DMS79 treated with DMSO at 0.1 percent for 48 hours (cell line): ENCODE data around the gene IQGAP3.

Experiments used
- DNase-seq: peaks from one replicate; lab custom pipeline; 2025; lab: John Stamatoyannopoulos, UW

IQGAP3 gene

DNA sequence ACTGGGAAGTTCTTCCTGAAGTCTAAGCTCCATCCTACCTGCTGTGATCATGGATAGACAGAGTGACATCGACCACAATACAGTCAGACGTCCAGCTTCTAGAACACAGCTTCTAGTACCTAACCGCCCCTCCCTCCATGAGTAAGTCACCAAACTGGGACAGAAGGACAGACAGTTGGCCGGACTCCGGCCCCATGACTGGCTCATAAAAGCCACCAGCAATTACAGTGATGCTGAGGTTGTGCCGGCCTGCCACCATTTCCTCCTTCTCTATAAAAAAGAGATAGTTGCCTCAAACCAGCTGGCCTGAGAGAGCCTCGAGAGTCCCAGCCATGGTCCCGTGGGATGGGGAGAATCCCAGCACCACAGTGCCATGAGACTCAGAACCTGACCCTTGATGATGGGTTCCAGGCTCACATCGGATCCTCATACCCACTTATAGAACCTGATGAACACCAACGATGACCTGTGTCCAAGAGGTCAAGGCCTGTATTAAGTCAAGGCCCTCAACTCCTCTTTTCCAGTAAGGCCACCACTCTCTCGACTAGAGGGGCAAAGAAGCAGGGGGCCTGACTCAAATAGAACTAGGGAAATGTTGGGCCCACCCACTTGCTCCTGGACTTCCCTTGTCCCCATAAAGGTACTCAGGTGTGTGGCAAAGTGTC is 75.2 kb downstream of the IQGAP3 start:
- DNase-seq, result no peak

DNA sequence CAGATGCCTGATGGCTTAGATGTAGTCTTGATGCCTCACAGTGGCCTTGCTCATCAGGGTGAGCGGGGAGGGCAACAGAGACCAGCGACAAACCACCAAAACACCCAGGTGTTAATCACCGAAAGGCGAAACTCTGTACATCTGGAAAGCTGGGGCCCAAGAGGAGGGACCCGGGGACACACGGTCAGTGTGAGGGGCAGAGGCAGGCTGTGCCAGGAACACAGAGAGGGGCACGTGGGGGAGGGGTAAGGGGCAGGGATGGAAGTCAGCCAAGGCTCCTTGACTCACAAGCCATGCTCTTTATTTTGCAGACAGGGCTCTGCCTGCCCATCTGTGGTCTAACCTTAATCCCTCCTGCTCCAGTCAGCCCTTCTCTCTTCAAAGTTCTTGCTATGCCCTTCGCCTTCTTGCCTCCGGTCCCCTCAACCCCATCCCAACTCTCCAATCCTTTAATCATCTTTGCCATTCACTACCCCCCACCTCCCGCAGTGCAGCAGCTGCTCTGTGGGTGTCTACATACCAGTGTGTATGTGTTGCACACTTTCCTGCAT is 76.1 kb downstream of the IQGAP3 start:
- DNase-seq, result no peak

- DNase-seq, result no peak
Measured at GRCh38 chr1:156495401-156496140, 76.8 kb downstream of the IQGAP3 start.

GRCh38 chr1:156494309-156494895 is 78.0 kb downstream of the IQGAP3 start:
- no peak for DNase-seq

DNA sequence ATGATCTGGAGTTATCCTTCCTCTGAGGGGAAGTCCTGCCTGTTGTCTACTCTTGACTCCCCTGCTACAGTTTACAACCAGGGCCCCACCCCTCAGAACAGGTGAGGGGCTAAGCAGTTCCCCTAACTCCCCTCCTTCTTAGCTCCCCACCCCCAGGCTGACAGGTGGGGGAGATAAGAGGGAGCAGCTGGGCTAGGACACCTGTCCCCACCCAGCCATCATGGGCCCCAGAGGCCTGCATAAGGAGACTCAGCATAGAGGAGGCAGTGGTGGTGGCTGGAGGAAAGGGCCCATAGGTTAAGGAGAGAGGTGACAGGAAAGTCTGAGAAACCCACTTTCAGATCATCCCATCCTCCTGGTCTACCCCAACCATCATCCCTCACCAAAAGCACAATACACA is 78.6 kb downstream of the IQGAP3 start:
- no peak for DNase-seq

DNA sequence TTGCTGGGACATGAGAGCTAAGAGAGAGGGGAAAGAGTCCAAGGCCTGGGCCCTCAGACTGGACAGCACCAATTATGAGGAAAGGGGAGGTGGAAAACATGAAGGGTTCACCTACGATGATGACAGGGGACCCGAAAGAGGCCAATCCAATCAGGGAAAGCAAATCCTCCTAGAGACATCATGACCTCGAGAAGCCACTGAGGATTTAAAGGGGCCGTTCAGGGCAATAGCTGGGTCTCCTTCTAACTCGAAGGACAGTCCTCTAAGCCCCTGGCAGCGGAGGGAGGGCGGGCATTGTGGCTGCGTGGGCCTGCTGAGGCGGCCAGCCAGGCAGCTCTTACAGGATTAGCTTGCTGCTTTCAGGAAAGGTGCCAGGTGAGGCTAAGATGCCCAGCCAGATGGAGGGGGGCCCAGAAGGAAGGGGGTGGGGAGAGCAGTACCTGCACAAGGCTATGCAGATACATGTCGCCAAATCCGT is 79.2 kb downstream of the IQGAP3 start:
- DNase-seq, result peak; percentile 72

DNA sequence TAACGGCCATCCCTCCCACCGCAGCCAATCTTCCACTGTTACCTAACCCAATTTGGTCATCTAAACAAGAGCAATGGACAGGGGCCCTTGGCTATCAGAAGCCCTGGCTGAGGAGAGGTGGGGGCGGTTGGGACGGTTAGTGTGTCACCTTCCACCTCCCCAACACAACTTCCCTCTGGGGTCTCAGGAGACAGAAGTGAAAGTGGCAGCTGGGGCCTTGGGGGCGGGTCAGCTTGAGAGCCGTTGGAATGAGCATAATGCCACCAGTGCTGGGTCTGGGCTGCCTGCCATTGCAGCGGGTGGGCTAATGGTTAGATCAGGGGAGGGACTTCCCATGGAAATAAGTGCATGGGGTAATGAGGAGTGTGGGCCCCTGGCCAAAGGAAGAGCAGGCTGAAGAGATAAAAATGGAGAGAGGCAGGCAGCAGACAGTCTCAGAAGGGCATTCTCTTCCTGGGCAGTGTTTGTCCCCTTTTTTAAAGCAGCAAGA is 79.7 kb downstream of the IQGAP3 start:
- DNase-seq, result no peak

DNA sequence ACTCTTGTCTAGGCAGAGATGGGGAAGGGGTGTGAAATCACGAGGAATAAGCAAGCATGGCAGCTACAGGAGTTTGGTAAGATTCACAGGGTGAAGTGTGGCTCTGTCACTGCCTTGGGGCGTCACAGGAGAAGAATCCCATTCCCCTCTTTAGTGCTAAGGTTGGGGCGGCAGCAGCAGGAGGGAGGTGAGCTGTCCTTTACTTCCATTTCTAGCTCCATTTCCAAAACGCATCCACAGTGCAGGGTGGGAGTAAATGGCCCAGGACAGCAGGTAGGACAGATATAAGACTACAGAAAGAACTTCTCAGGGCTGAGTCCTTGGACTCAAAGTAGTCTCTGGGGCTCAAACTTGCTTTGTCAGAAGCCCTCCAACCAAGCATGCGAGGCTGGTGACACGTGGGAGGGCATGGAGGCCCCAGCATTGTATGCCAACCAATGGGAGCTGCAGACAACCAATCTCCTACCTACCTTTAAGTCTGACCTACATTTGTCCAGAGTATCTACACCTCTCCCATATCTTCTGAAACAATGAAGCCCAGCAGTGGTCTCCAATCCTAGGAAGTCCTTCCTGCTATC is 80.3 kb downstream of the IQGAP3 start:
- DNase-seq, result no peak

DNA sequence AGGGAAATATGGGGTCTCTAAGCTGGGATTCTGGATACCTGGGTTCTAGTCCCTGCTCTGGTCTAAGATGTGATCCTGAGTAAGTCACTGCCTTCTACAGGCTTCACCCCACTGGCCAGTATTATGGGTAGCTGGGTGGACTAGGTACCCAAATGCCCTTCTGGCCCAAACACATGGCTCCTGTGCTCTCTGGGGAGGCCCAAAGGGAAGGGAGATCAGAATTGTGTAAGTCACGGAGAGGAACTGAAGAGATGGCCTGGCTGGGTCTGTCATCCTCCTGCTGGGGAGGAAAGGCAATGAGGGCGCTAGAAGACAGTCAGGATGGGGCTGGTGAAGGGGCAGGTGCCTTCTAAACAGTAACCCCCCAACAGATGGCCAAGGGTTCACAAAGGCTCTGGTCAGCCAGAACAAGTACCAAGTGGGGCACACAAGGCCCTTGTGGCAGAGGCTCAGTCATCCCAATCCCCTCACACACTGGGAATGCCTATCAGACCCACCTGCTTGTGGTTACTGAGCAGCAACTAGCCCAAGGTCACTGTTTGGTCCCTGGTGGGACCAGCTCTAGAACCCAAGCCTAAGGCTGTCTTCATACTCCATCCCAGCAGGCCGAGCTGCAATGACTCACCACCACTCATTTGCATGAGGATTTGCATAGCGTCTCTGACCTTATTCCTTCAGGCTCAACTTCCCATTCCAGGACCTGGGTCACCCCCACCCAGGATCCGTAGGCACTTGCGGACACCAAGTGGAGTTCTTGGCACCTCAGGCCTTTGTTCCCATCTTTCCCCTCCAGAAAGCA is 81.0 kb downstream of the IQGAP3 start:
- no peak for DNase-seq

- no peak for DNase-seq
Measured at GRCh38 chr1:156490401-156491032, 81.8 kb downstream of the IQGAP3 start.

- no peak for DNase-seq
Measured at GRCh38 chr1:156489935-156490293, 82.5 kb downstream of the IQGAP3 start.

- no peak for DNase-seq
Measured at GRCh38 chr1:156489166-156489934, 83.0 kb downstream of the IQGAP3 start.

DNA sequence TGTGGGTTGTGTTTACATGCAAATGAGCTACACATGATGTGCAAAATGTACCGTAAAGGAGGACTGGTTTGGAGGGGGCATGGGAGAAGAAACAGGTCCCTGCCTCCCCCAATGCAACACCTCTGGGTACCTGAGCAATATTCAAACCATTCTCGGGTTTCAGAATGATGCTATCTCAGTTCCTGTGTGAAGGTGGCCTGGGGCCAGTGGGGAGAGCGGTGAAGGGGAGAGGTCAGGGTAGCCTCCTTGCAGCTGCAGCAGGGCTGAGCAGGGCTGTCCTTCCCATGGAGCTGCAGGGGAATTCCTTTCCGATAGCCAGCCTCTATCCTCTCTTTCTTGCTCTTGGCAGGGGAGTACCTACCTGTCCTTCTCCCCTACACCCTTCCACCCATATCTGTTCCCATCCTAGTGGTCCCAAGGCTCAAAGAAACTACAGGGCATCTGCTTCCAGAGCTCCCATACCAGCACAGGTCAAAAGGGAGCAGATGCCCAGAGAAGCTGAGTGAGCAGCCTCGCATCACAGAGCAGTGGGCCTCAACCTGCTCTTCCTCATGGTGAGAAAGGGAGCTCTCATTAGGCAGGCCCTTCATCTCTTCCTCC is 83.7 kb downstream of the IQGAP3 start:
- no peak for DNase-seq

DNA sequence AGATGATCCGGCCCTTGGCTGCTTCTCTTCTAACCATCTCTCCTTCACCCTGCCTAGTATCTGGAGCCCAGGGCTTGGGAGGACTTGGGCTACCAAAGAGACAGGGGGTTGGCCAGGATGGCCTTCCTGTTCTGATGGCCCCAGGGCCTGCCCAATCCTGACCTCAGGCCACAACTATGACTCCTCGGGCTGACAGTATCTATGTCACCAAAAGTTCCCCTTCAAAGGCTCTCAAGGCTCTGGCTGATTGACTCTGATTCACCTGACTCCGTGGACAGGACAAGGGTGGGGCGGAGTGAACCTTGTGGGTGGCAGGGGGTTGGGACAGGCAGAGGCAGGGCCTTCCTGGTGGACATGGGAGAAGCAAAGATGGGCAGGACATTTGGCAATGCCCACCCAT is 84.5 kb downstream of the IQGAP3 start:
- DNase-seq, result no peak

DNA sequence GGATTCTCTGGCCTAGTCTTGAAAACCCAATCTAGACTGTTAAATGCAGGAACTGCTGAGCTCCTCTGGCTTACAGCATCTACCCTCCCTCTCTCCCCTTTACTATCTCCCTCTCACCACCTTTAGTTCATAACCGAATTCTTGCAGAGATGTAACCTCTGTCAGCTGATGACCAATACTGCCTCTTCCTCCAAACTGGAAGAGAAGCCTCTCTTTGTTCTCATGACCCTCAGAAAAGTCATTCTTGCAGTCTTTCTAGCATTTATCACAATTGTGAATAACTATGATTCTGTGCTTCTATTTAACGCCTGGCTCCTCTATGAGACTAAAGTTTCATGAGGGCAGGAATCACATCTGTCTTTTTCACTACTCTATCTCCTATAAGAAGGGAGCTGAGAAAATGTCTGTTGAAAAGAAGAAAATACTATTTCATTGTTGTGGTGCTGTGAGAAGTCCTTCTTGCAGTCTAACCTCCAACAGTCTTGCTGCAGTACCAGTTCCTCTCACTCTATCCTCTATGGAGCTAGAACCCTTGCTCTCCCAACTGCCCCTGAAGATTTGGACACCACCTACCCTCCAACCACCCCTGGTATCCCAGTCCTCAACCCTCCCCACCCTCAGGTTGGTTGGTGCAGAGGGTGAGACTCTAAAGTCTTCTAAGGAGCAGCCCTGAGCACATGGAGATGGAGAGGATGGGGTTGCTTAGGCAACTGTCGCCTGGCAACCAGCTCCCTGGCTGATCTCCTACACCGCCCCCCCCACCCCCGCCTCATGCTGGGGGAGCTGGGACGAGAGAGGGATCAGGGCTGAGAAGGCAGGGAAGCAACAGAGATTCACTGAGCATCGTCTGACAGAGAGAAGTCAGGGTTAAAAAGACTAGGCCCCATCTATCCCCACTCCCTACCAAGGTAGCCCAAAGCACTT is 85.7 kb downstream of the IQGAP3 start:
- DNase-seq, result no peak

- no peak for DNase-seq
Measured at GRCh38 chr1:156485984-156486383, 86.4 kb downstream of the IQGAP3 start.

- DNase-seq, result no peak
Measured at GRCh38 chr1:156484480-156485058, 87.8 kb downstream of the IQGAP3 start.

- no peak for DNase-seq
Measured at GRCh38 chr1:156483397-156483796, 89.0 kb downstream of the IQGAP3 start.
